Muscle layer of colon (tissue), 2 donors: Measurements from ENCODE around the gene DDX25.

ENCODE experiments used
- H3K27ac ChIP-seq: one replicate; pipeline ENCODE4 v1.7.0; 2013; ENCODE audit warnings: low read depth, mild to moderate bottlenecking, low read length, moderate library complexity
- H3K27me3 ChIP-seq, 2 donors: one replicate each; pipeline ENCODE4 v1.7.0; 2013; ENCODE audit warnings: low read length in 2 of 2, mild to moderate bottlenecking in 2 of 2; ENCODE audit not compliant: insufficient read depth in 2 of 2, control insufficient read depth in 1 of 2
- H3K36me3 ChIP-seq: one replicate; pipeline ENCODE4 v1.7.0; 2013; ENCODE audit warnings: mild to moderate bottlenecking, low read length; ENCODE audit not compliant: insufficient read depth
- H3K4me1 ChIP-seq: one replicate; pipeline ENCODE4 v1.7.0; 2013; ENCODE audit warnings: mild to moderate bottlenecking, low read length; ENCODE audit not compliant: insufficient read depth
- H3K4me3 ChIP-seq, 2 donors: one replicate each; pipeline ENCODE4 v1.7.0; 2013; ENCODE audit warnings: low read length in 2 of 2, low read depth in 1 of 2, mild to moderate bottlenecking in 1 of 2, moderate library complexity in 1 of 2
- H3K9ac ChIP-seq: one replicate; pipeline ENCODE4 v1.7.0; 2013; ENCODE audit warnings: low read length
- H3K9me3 ChIP-seq: one replicate; pipeline ENCODE4 v1.7.0; 2013; ENCODE audit warnings: mild to moderate bottlenecking, low read length
- donor health status: abdominal sarcoma.
- donor health status: Adenocarcinoma of cecum.

Gene DDX25

GRCh38 chr11:125954123-125954944 is 50.0 kb downstream of the DDX25 start:
- no peaks in the 10 kb centered on the region for H3K9me3 ChIP-seq
- no peak overlapping the region for H3K4me3 ChIP-seq
- no peak overlapping the region for H3K9ac ChIP-seq
- H3K27ac ChIP-seq, result no peak overlapping the region
- H3K36me3 ChIP-seq, result peaks cover 20% of the 10 kb centered on the region
- H3K27me3 ChIP-seq, result no peaks in the 10 kb centered on the region
- peaks cover 37% of the 10 kb centered on the region for H3K4me1 ChIP-seq

GRCh38 chr11:125954945-125955640 is 50.8 kb downstream of the DDX25 start:
- Histone ChIP-seq H3K4me1 (peaks cover 37% of the 10 kb centered on the region), H3K27ac (no peak overlapping the region), H3K9ac (no peak overlapping the region), H3K4me3 (no peak overlapping the region), H3K36me3 (peaks cover 26% of the 10 kb centered on the region), H3K27me3 (no peaks in the 10 kb centered on the region), H3K9me3 (no peaks in the 10 kb centered on the region)

- no peaks in the 10 kb centered on the region for H3K27me3 ChIP-seq
- peaks cover 33% of the 10 kb centered on the region for H3K36me3 ChIP-seq
- no peak overlapping the region for H3K9ac ChIP-seq
- no peak overlapping the region for H3K27ac ChIP-seq
- no peak overlapping the region for H3K4me3 ChIP-seq
- no peaks in the 10 kb centered on the region for H3K9me3 ChIP-seq
- peaks cover 32% of the 10 kb centered on the region for H3K4me1 ChIP-seq
These were observed 51.5 kb downstream of the DDX25 start for GRCh38 chr11:125955856-125956255.

- Histone ChIP-seq H3K27ac (no peak overlapping the region), H3K9me3 (no peaks in the 10 kb centered on the region), H3K9ac (no peak overlapping the region), H3K4me1 (peaks cover 25% of the 10 kb centered on the region), H3K27me3 (no peaks in the 10 kb centered on the region), H3K4me3 (no peak overlapping the region), H3K36me3 (peaks cover 40% of the 10 kb centered on the region)
These were observed 52.3 kb downstream of the DDX25 start for GRCh38 chr11:125956391-125957134.

GRCh38 chr11:125957618-125958332 is 53.5 kb downstream of the DDX25 start:
- Histone ChIP-seq H3K4me3 (no peak overlapping the region), H3K4me1 (peaks cover 13% of the 10 kb centered on the region), H3K9ac (no peak overlapping the region), H3K36me3 (peaks cover 50% of the 10 kb centered on the region), H3K27me3 (no peaks in the 10 kb centered on the region), H3K27ac (no peak overlapping the region), H3K9me3 (no peaks in the 10 kb centered on the region)

- H3K27ac ChIP-seq, result no peak overlapping the region
- H3K9me3 ChIP-seq, result no peaks in the 10 kb centered on the region
- H3K4me3 ChIP-seq, result no peak overlapping the region
- peaks cover 54% of the 10 kb centered on the region for H3K36me3 ChIP-seq
- H3K27me3 ChIP-seq, result no peaks in the 10 kb centered on the region
- peaks cover 5% of the 10 kb centered on the region for H3K4me1 ChIP-seq
- no peak overlapping the region for H3K9ac ChIP-seq
These were observed 54.6 kb downstream of the DDX25 start for GRCh38 chr11:125958872-125959400.

GRCh38 chr11:125959511-125959910 is 55.2 kb downstream of the DDX25 start:
- Histone ChIP-seq H3K9ac (no peak overlapping the region), H3K9me3 (no peaks in the 10 kb centered on the region), H3K4me1 (peaks cover 5% of the 10 kb centered on the region), H3K36me3 (peaks cover 54% of the 10 kb centered on the region), H3K4me3 (no peak overlapping the region), H3K27me3 (no peaks in the 10 kb centered on the region), H3K27ac (no peak overlapping the region)

DNA sequence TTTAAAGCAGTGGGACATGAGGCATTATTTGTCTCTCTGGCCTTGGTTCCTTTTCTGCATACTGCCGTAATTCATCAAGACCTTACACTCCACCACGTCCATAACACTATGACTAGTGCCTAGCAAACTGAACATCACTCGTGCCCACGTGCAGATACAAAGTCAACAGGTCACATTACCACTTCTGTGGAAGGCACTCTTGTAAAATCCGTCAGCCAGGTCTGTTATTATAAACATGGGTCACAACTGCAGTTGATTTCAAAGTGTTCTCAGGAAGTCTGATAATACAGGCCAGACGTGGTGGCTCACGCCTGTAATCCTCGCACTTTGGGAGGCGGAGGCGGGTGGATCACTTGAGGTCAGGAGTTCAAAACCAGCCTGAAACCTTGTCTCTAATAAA is 55.6 kb downstream of the DDX25 start:
- H3K36me3 ChIP-seq, result peaks cover 54% of the 10 kb centered on the region
- H3K4me1 ChIP-seq, result peaks cover 5% of the 10 kb centered on the region
- no peak overlapping the region for H3K9ac ChIP-seq
- H3K27ac ChIP-seq, result no peak overlapping the region
- H3K27me3 ChIP-seq, result no peaks in the 10 kb centered on the region
- no peak overlapping the region for H3K4me3 ChIP-seq
- no peaks in the 10 kb centered on the region for H3K9me3 ChIP-seq

GRCh38 chr11:125960771-125961170 is 56.5 kb downstream of the DDX25 start:
- Histone ChIP-seq H3K4me3 (no peak overlapping the region), H3K9me3 (no peaks in the 10 kb centered on the region), H3K36me3 (peaks cover 57% of the 10 kb centered on the region), H3K27me3 (no peaks in the 10 kb centered on the region), H3K9ac (no peak overlapping the region), H3K4me1 (peaks cover 5% of the 10 kb centered on the region), H3K27ac (no peak overlapping the region)

DNA sequence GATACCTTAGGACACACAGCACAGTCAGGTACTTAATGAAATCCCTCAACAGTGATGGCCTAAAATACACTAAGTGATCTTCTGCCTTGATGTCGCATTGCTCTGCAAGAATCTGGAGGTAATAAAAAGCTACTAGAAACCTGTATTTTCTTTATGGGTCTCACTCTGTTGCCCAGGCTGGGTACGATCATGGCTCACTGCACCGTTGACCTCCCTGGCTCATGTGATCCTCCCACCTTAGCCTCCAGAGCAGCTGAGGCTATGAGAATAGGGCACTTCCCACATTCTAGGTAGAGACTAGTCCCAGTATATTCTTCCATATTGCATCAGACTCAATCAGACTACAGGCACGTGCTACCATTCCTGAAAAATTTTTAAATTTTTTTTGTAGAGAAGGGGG is 63.2 kb downstream of the DDX25 start:
- Histone ChIP-seq H3K27me3 (no peaks in the 10 kb centered on the region), H3K4me3 (no peak overlapping the region), H3K27ac (no peak overlapping the region), H3K4me1 (no peaks in the 10 kb centered on the region), H3K9me3 (no peaks in the 10 kb centered on the region), H3K9ac (no peak overlapping the region), H3K36me3 (peaks cover 24% of the 10 kb centered on the region)

DNA sequence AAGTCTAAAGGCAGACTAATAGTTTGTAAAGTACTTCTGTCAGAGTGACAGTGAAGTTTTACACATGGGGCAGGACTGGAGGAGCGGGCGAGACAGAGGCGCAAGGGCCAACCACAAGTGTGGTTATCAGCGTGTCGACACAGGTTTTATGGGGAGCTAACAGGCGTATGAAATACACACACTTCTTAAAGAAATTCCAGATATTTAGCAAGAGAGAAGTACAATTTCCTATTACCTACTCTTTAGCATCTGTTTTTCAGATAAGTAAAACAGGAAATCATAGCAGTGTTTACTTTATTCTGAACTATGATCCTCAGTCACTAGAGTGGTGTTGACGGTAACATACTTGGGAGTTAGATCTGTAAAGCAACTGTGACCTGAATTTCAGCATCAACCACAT is 64.0 kb downstream of the DDX25 start:
- Histone ChIP-seq H3K4me1 (no peaks in the 10 kb centered on the region), H3K27me3 (no peaks in the 10 kb centered on the region), H3K36me3 (peaks cover 22% of the 10 kb centered on the region), H3K27ac (no peak overlapping the region), H3K9me3 (no peaks in the 10 kb centered on the region), H3K4me3 (no peak overlapping the region), H3K9ac (no peak overlapping the region)
